Psoas muscle (tissue), 8 donors: ENCODE data around the gene DNAH12. TPM values are rescaled to one million over a fixed set of nuclear protein-coding genes. Genes with fewer than 3 reads are reported as not detected.
A peak's percentile ranks its signal among the peaks of the same experiment; 100 is the strongest.

Experiments
- ATAC-seq, 4 donors: fragments of 200-7000 bp; cut with Tn5 transposase; one replicate each; pipeline ENCODE4 v1.9.1; 2020; ENCODE audit warnings: moderate library complexity in 3 of 4, mild to moderate bottlenecking in 2 of 4
- DNase-seq, 2 donors: peaks; one replicate each; pipeline ENCODE4 v3.0.0-alpha.2; 2020
- H3K27ac ChIP-seq: fragments of 200-600 bp; one replicate; pipeline ENCODE4 v1.8.0; 2022
- H3K27me3 ChIP-seq, 3 donors: fragments of 200-600 bp in 1 of 3; one replicate each; pipeline versions ENCODE4 v1.6.1 to v1.8.0; 2013 to 2022; ENCODE audit warnings: low read length in 2 of 3, mild to moderate bottlenecking in 2 of 3, moderate library complexity in 1 of 3; ENCODE audit not compliant: insufficient read depth in 3 of 3
- H3K36me3 ChIP-seq, 2 donors: fragments of 200-600 bp in 1 of 2; one replicate each; pipeline versions ENCODE4 v1.6.1 to v1.8.0; 2013 to 2022; ENCODE audit warnings: low read depth in 1 of 2, mild to moderate bottlenecking in 1 of 2, moderate library complexity in 1 of 2; ENCODE audit not compliant: insufficient read depth in 1 of 2
- H3K4me1 ChIP-seq: fragments of 200-600 bp; one replicate; pipeline ENCODE4 v1.8.0; 2022
- H3K4me3 ChIP-seq: fragments of 200-600 bp; one replicate; pipeline ENCODE4 v1.8.0; 2022; ENCODE audit warnings: mild to moderate bottlenecking
- H3K9me3 ChIP-seq: fragments of 200-600 bp; one replicate; pipeline ENCODE4 v1.8.0; 2022
- WGBS, 3 donors: extraction: QIAGEN DNeasy Blood & Tissue Kit; methylation state at CpG; one replicate each; pipeline versions ENCODE4 v1.1.6 to v1.1.7; 2013; 5-methylcytosine and 5-hydroxymethylcytosine counted together
- intact Hi-C, 2 donors: fragments of 100-400 bp; cut with DNase I; formaldehyde crosslinking; loops; one replicate each; pipeline versions ENCODE4 v1.11.0 to v1.14.2; 2022
- polyA plus RNA-seq, 3 donors: library from polyadenylated mRNA; stranded (reverse); fragments of 200-250 nt; gene quantifications; one replicate each; pipeline ENCODE4 v1.2.3, GENCODE V29; 2013
- total RNA-seq, 4 donors: library from RNA; stranded (reverse); fragmentation: NEBNext Ultra II Directional in 2 of 4; extraction: Animal tissue kit (Norgen Biotek cat#: 25700) in 2 of 4; gene quantifications; one replicate each; pipeline versions ENCODE4 v1.2.1 to v1.2.4, GENCODE V29; 2021 to 2023
- TF ChIP-seq, protein P1 (sequence below): fragments of 200-600 bp; IDR thresholded peaks from one replicate; pipeline ENCODE4 v1.8.0; 2022; ENCODE audit warnings: antibody characterized with exemption
- donor health status: healthy with polysubstance abuse.
- donor health status: DM: no; HTN: no; CAD: no; lungs with moderate emphysema.
- donor health status: Bipolar disorder and iron deficiency.
- donor health status: healthy.
- donor health status: DM: yes; HTN: yes; CAD: no.
- donor health status: DM: no; HTN: no; CAD: no.
- donor health status: DM: no; HTN: no; CAD: no.
- donor health status: DM: yes; HTN: yes; CAD: no.

The DNAH12 gene
- total and polyA plus RNA-seq, 7 donors, result under 0.01 to 0.34 (median 0.08) TPM; not detected in 1

DNA sequence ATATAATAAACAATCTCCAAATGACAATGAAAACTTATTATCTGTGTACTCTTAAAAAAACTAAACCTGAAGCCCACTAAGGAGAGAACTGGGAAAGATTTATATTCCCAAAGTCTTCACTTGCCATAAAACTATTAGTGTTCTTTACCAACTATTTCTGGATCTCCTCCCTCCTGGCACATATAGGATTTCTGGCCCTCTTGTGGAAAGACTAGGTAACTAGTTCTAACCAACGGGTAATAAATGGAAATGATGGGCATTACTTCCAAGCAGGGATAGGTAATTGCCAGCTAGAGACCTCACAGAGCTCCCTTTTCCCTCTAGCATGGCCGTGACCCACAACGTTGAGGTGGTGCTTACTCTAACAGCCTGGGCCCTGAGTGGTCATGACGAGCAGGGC, 110.1 kb downstream of the DNAH12 start:
- intact Hi-C loops, result loop anchor here (5.0 to 10.0 kb wide), 2 partner anchors 267 to 329 kb away; partner anchors contain the start of gene IL17RD (in 1 of the 2)
- Histone ChIP-seq H3K27ac (no peak overlapping the region), H3K27me3 (no peaks in the 10 kb centered on the region), H3K36me3 (no peaks in the 10 kb centered on the region), H3K4me3 (no peak overlapping the region), H3K4me1 (no peaks in the 10 kb centered on the region), H3K9me3 (no peaks in the 10 kb centered on the region)
- no peak for DNase-seq
- peak in 2 of 4 donors; percentile 45 to 71 for ATAC-seq
- WGBS, 3 donors, result 12 to 45% (median 24%) methylated on average over 4 of the region's 4 CpGs
- TF ChIP-seq, protein P1, sequence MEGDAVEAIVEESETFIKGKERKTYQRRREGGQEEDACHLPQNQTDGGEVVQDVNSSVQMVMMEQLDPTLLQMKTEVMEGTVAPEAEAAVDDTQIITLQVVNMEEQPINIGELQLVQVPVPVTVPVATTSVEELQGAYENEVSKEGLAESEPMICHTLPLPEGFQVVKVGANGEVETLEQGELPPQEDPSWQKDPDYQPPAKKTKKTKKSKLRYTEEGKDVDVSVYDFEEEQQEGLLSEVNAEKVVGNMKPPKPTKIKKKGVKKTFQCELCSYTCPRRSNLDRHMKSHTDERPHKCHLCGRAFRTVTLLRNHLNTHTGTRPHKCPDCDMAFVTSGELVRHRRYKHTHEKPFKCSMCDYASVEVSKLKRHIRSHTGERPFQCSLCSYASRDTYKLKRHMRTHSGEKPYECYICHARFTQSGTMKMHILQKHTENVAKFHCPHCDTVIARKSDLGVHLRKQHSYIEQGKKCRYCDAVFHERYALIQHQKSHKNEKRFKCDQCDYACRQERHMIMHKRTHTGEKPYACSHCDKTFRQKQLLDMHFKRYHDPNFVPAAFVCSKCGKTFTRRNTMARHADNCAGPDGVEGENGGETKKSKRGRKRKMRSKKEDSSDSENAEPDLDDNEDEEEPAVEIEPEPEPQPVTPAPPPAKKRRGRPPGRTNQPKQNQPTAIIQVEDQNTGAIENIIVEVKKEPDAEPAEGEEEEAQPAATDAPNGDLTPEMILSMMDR, result peak; percentile 53

DNA sequence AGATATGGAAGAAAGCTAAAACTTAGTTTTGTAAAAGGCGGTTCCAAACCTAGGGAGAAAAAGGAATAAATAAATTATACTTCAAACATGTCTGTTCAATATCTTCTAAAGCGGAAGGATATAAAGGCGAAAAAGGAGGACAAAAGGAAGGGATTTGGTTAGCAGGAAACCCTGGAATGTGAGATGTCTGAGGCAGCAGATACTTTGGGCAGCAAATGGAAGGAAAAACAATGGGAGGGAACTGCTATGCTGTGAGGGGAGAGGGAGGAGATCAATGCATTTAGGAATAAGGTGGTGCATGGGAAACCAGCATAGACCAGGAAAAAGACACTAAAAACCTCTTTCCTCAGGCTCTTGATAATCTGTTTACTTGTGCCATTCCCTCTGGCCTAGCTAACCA, 120.8 kb downstream of the DNAH12 start:
- intact Hi-C loops, result no loop called here
- Histone ChIP-seq H3K27me3 (no peaks in the 10 kb centered on the region), H3K27ac (no peak overlapping the region), H3K4me3 (no peak overlapping the region), H3K9me3 (no peaks in the 10 kb centered on the region), H3K36me3 (no peaks in the 10 kb centered on the region), H3K4me1 (no peaks in the 10 kb centered on the region)
- 56 to 85% (median 75%) methylated on average over 3 of the region's 3 CpGs for WGBS, 3 donors
- TF ChIP-seq, protein P1, result no peak
- ATAC-seq (no peak), DNase-seq (no peak)

DNA sequence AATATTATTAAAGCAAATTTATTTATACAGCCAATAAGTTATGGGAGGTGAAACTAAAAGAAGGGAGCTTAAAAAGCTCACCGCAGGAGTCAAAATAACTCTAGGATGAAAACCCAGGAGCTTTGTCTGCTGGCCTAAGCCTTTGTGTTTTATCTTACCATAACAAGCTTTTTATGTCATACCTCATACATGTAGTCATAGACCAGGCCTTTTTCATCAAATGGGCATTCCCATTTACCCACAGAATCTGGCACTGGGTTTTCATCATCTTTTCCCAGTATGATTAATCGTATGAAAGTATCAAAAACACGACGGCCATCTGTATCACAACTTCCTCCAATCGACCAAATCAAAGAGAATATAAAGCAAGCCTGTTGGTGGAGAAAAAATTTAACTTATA, 122.8 kb downstream of the DNAH12 start:
- intact Hi-C loops, result no loop called here
- TF ChIP-seq, protein P1, result no peak
- WGBS, 3 donors, result 84 to 88% (median 86%) methylated on average over 5 of the region's 5 CpGs

DNA sequence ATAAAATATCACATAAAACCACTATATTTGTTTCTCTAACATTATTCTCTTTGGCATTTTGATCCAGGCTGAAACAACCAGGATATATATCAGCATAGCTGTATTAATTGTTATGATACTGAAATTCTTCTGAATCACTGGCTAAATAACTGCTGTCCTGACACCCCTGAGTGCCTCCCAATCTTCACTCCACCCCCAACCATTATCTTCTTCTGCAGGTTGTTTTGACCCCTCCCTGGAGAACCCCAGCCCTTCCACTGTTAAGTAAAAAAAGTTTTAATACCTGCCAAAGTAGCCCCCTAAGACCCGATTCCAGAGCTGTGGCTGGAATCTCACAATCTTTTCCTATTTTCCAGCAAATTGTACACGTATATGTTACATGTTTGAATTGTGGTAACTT, 124.1 kb downstream of the DNAH12 start:
- no peaks in the 10 kb centered on the region for H3K4me1 ChIP-seq
- TF ChIP-seq, protein P1, result no peak
- no peaks in the 10 kb centered on the region for H3K36me3 ChIP-seq
- WGBS, 3 donors, result 63 to 80% (median 73%) methylated on average over 2 of the region's 2 CpGs
- no peak overlapping the region for H3K27ac ChIP-seq
- no peaks in the 10 kb centered on the region for H3K27me3 ChIP-seq
- H3K9me3 ChIP-seq, result no peaks in the 10 kb centered on the region
- intact Hi-C loops, result no loop called here
- DNase-seq, result no peak
- no peak overlapping the region for H3K4me3 ChIP-seq
- ATAC-seq, result no peak

More for the DNA sequence above, 122.8 kb downstream of the DNAH12 start:
- H3K4me3 ChIP-seq, result no peak overlapping the region
- H3K36me3 ChIP-seq, result no peaks in the 10 kb centered on the region
- ATAC-seq, result no peak
- no peaks in the 10 kb centered on the region for H3K9me3 ChIP-seq
- no peaks in the 10 kb centered on the region for H3K27me3 ChIP-seq
- DNase-seq, result no peak
- H3K4me1 ChIP-seq, result no peaks in the 10 kb centered on the region
- no peak overlapping the region for H3K27ac ChIP-seq

DNA sequence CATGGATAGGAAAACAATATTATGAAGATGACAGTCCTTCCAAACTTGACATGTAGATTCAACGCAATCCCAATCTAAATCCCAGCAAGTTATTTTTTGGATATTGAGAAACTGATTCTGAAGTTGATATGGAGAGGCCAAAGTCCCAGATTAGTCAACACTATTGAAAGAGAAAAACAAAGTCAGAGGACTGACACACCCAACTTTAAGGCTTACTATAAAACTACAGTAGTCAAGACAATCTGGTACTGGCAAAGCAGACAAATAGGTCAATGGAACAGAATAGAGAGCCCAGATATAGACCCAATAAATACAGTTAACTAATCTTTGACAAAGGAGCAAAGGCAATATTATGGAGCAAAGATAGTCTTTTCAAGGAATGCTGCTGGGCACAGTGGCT, 132.4 kb downstream of the DNAH12 start:
- Histone ChIP-seq H3K27ac (no peak overlapping the region), H3K4me1 (no peaks in the 10 kb centered on the region), H3K9me3 (no peaks in the 10 kb centered on the region), H3K36me3 (no peaks in the 10 kb centered on the region), H3K4me3 (no peak overlapping the region), H3K27me3 (no peaks in the 10 kb centered on the region)
- 83 to 95% (median 94%) methylated on average over 1 of the region's 1 CpG for WGBS, 3 donors
- ATAC-seq, result no peak
- no peak for DNase-seq
- TF ChIP-seq, protein P1, result no peak
- intact Hi-C loops, result no loop called here
